Vagina (tissue), 2 donors: ENCODE results near the gene SLC22A31. TPM values are rescaled to one million over a fixed set of nuclear protein-coding genes. Genes with fewer than 3 reads are reported as not detected.
"Not testable (repeated sequence)": the region's sequence is repeated elsewhere in the genome, so short reads cannot be mapped to it uniquely, and the experiment has no call there.

Experiments used
- DNase-seq, 2 donors: peaks; one replicate each; pipeline ENCODE4 v3.0.0-alpha.2; 2017; ENCODE audit errors: extremely low spot score in 2 of 2
- H3K27ac ChIP-seq: fragments of 200-600 bp; sonication (generic); one replicate; pipeline ENCODE4 v1.5.1; 2019
- H3K27me3 ChIP-seq: fragments of 200-600 bp; sonication (generic); one replicate; pipeline ENCODE4 v1.5.1; 2019
- H3K36me3 ChIP-seq, 2 donors: fragments of 200-600 bp; sonication (generic); one replicate each; pipeline ENCODE4 v1.5.1; 2017 to 2019
- H3K4me1 ChIP-seq: fragments of 200-600 bp; sonication (generic); one replicate; pipeline ENCODE4 v1.5.1; 2019
- H3K4me3 ChIP-seq, 2 donors: fragments of 200-600 bp; sonication (generic); 1 replicate in 1 of 2; 2 replicates in 1 of 2; pipeline ENCODE4 v1.5.1; 2016 to 2019
- H3K9me3 ChIP-seq: fragments of 200-600 bp; sonication (generic); one replicate; pipeline ENCODE4 v1.5.1; 2019
- POLR2A ChIP-seq, 2 donors: fragments of 450-650 bp; IDR thresholded peaks; one replicate each; pipeline ENCODE4 v1.6.1; 2017; ENCODE audit warnings: antibody characterized with exemption in 2 of 2, mild to moderate bottlenecking in 2 of 2, moderate library complexity in 2 of 2
- POLR2AphosphoS5 ChIP-seq, 2 donors: sonication (generic); formaldehyde crosslinking; IDR thresholded peaks; one replicate each; pipeline ENCODE4 v1.9.0; 2017; ENCODE audit warnings: antibody characterized with exemption in 2 of 2, mild to moderate bottlenecking in 2 of 2, low read depth in 1 of 2; ENCODE audit not compliant: insufficient read depth in 1 of 2
- intact Hi-C: fragments of 100-400 bp; cut with DNase I; formaldehyde crosslinking; loops from one replicate; pipeline ENCODE4 v1.15.1; 2023
- total RNA-seq: library from RNA; depleted of rRNA; stranded (reverse); fragments of >200 nt; gene quantifications from one replicate; pipeline ENCODE4 v1.2.3, GENCODE V29; 2016
- TF ChIP-seq, protein P1 (sequence below), 3 experiments: fragments of 450-650 bp in 2 of 3; fragments of 200-600 bp in 1 of 3; sonication (generic) in 1 of 3; IDR thresholded peaks; one replicate each; pipeline ENCODE4 v1.5.1; 2017 to 2019; ENCODE audit warnings: antibody characterized with exemption in 3 of 3, mild to moderate bottlenecking in 2 of 3, moderate library complexity in 2 of 3

Gene SLC22A31
- total RNA-seq, 1 donor from 2014 or later: not detected

DNA sequence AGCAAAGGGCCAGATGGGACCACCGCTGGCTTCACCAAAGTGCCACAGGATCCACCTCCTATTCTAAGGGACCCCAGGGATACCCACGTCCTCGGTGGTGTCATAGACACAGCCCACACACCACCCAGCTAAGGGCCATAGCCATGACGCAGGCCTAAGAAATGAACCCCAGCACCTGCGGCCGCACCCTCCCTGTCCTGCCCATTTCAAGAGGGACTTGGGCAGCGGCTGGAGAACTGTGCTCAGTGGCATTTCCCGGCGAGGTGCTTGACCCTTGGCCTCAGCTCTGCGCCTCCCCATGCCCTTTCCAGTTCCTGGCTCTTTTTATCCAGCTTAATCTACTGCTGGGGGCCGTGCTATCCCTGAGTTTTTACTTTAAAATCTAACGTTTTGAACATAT is 44.4 kb upstream of the SLC22A31 start:
- intact Hi-C loops: no loop called here
- TF ChIP-seq POLR2AphosphoS5 (IDR thresholded peaks at IDR 0.05; ENCODE audit: insufficient read depth in 1 of 2, low read depth in 1 of 2): no peak
- no peak for TF ChIP-seq POLR2A (IDR thresholded peaks at IDR 0.05)
- TF ChIP-seq, protein P1, sequence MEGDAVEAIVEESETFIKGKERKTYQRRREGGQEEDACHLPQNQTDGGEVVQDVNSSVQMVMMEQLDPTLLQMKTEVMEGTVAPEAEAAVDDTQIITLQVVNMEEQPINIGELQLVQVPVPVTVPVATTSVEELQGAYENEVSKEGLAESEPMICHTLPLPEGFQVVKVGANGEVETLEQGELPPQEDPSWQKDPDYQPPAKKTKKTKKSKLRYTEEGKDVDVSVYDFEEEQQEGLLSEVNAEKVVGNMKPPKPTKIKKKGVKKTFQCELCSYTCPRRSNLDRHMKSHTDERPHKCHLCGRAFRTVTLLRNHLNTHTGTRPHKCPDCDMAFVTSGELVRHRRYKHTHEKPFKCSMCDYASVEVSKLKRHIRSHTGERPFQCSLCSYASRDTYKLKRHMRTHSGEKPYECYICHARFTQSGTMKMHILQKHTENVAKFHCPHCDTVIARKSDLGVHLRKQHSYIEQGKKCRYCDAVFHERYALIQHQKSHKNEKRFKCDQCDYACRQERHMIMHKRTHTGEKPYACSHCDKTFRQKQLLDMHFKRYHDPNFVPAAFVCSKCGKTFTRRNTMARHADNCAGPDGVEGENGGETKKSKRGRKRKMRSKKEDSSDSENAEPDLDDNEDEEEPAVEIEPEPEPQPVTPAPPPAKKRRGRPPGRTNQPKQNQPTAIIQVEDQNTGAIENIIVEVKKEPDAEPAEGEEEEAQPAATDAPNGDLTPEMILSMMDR (IDR thresholded peaks at IDR 0.05): no peak

DNA sequence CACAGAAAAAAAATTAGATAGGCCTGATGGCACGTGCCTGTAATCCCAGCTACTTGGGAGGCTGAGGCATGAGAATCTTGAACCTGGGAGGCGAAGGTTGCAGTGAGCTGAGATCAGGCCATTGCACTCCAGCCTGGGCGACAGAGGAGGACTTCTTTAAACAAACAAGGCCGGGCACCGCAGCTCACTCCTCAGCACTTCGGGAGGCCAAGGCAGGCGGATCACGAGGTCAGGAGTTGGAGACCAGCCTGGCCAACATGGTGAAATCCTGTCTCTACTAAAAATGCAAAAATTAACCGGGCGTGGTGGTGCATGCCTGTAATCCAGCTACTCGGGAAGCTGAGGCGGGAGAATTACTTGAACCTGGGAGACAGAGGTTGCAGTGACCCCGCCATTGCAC is 43.9 kb upstream of the SLC22A31 start:
- H3K4me3 ChIP-seq, H3K27ac ChIP-seq, H3K36me3 ChIP-seq, H3K27me3 ChIP-seq, intact Hi-C loops, DNase-seq, H3K9me3 ChIP-seq: not testable (repeated sequence)
- H3K4me1 ChIP-seq: peaks cover 23% of the 10 kb centered on the region

More for the DNA sequence above, 44.4 kb upstream of the SLC22A31 start:
- Histone ChIP-seq H3K27ac (no peak overlapping the region), H3K4me1 (peaks cover 23% of the 10 kb centered on the region), H3K36me3 (no peaks in the 10 kb centered on the region), H3K4me3 (no peak overlapping the region), H3K27me3 (no peaks in the 10 kb centered on the region), H3K9me3 (no peaks in the 10 kb centered on the region)
- DNase-seq: no peak

DNA sequence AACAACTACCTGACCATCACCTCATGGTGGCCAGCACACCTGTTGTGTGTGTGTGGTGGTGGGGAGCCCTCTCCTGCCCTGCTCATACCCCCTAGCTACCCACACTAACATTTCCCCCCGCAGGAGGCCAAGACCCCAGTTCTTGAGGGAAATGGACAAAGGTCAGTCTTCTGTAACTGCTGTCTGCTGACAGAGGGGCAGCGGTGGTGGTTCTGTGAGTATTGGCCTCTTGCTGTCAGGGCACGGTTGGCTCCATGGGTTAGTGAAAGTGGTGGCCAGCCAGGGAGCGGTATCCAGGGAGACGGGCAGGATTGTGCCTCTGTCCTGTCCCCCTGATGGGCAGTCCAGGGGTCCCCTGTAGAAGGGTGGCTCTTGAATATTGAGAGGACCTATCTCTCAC is 43.3 kb upstream of the SLC22A31 start:
- no peaks in the 10 kb centered on the region for H3K36me3 ChIP-seq
- H3K9me3 ChIP-seq: no peaks in the 10 kb centered on the region
- intact Hi-C loops: no loop called here
- TF ChIP-seq, protein P1 (IDR thresholded peaks at IDR 0.05): no peak
- TF ChIP-seq POLR2A (IDR thresholded peaks at IDR 0.05) (no peak), POLR2AphosphoS5 (IDR thresholded peaks at IDR 0.05; ENCODE audit: insufficient read depth in 1 of 2, low read depth in 1 of 2) (no peak)
- no peak overlapping the region for H3K27ac ChIP-seq
- H3K27me3 ChIP-seq: no peaks in the 10 kb centered on the region
- no peak for DNase-seq
- H3K4me3 ChIP-seq: no peak overlapping the region
- H3K4me1 ChIP-seq: peaks cover 23% of the 10 kb centered on the region

DNA sequence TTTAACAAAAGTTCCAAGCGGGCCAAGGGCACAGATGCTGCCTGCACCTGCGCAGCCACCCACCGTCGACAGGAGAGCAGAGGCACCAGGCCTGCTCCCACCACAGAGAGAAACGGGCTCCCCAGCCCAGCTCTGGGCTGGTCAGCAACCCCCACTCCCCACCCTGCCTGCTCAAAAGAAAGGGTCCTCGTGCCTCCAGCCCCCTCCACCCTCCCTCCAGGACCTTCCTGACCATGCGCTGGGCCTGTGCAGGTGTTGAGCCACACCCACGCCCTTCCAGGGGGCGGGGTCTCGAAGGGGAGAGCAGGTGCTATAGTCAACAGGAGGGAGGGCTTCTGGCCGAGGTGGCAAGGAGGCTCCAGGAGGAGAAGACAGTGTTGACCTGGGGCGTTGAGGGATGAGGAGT is 42.5 kb upstream of the SLC22A31 start:
- TF ChIP-seq POLR2A (IDR thresholded peaks at IDR 0.05): no peak
- TF ChIP-seq, protein P1 (IDR thresholded peaks at IDR 0.05): no peak
- TF ChIP-seq POLR2AphosphoS5 (IDR thresholded peaks at IDR 0.05; ENCODE audit: insufficient read depth in 1 of 2, low read depth in 1 of 2): no peak
- H3K4me3 ChIP-seq: no peak overlapping the region
- no peak for DNase-seq
- H3K4me1 ChIP-seq: peaks cover 23% of the 10 kb centered on the region
- no peak overlapping the region for H3K27ac ChIP-seq
- intact Hi-C loops: no loop called here
- no peaks in the 10 kb centered on the region for H3K9me3 ChIP-seq
- no peaks in the 10 kb centered on the region for H3K27me3 ChIP-seq
- no peaks in the 10 kb centered on the region for H3K36me3 ChIP-seq

DNA sequence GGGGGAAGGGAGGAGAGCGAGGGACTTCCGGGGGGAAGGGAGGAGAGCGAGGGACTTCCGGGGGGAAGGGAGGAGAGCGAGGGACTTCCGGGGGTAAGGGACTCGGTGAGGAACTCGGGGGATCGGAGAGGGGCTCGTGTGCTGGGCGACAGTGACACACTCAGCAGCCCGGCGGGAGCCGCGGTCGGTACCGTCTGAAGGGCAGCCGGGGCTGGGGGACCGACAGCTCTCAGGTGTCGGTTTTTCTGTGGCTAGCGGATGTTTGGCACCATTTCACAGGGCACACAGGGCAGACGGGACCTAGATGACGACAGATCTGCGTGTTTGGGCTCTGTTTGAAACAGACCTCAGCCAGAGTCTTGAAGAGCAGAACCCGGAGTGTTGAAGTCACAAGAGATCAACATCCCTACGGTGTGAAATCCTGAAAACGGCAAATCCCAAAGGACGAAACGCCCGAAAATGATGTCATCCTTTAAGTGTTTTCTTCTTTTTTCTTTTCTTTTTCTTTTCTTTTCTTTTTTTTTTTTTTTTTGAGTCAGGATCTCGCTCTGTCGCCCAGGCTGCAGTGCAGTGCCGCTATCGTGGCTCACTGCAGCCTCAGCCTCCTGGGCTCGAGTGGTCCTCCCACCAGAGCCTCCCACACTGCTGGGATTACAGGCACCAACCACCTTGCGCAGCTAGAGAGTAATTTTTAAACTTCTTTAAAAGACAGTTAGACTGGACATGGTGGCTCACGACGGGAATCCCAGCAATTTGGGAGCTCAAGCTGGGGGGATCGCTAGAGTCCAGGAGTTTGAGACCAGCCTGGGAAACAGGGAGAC is 41.1 kb upstream of the SLC22A31 start:
- H3K36me3 ChIP-seq: no peaks in the 10 kb centered on the region
- TF ChIP-seq POLR2AphosphoS5 (IDR thresholded peaks at IDR 0.05; ENCODE audit: insufficient read depth in 1 of 2, low read depth in 1 of 2) (peak in 1 of 2 donors; percentile 94), POLR2A (IDR thresholded peaks at IDR 0.05) (peak in 1 of 2 donors; percentile 57)
- TF ChIP-seq, protein P1 (IDR thresholded peaks at IDR 0.05): no peak
- no peak for DNase-seq
- no peaks in the 10 kb centered on the region for H3K9me3 ChIP-seq
- peaks cover 14% of the 10 kb centered on the region for H3K4me1 ChIP-seq
- H3K27ac ChIP-seq: peak overlapping the region; percentile 86
- H3K27me3 ChIP-seq: no peaks in the 10 kb centered on the region
- intact Hi-C loops: no loop called here
- peak overlapping the region; percentile 66 to 77 for H3K4me3 ChIP-seq
